Large intestine (tissue), 3 donors: ENCODE results near the gene NFASC. TPM values are rescaled to one million over a fixed set of nuclear protein-coding genes. Genes with fewer than 3 reads are reported as not detected.
A peak's percentile ranks its signal among the peaks of the same experiment; 100 is the strongest.

Experiments
- DNase-seq, 2 donors: peaks; one replicate each; pipeline versions ENCODE4 v3.0.0 to v3.0.0-alpha.2; 2013
- H3K27ac ChIP-seq: one replicate; pipeline ENCODE4 v1.5.1; 2013; ENCODE audit warnings: low read length
- H3K27me3 ChIP-seq: 2 replicates; pipeline ENCODE4 v1.6.1; 2013; ENCODE audit warnings: low read length; ENCODE audit not compliant: control insufficient read depth, insufficient read depth
- H3K36me3 ChIP-seq: 2 replicates; pipeline ENCODE4 v1.6.1; 2013; ENCODE audit warnings: low read length; ENCODE audit not compliant: control insufficient read depth, insufficient read depth
- H3K4me1 ChIP-seq: one replicate; pipeline ENCODE4 v1.6.1; 2013; ENCODE audit warnings: low read length; ENCODE audit not compliant: control insufficient read depth, insufficient read depth
- H3K4me3 ChIP-seq: one replicate; pipeline ENCODE4 v1.5.1; 2013; ENCODE audit warnings: low read length
- H3K9me3 ChIP-seq: one replicate; pipeline ENCODE4 v1.6.1; 2013; ENCODE audit warnings: mild to moderate bottlenecking, low read depth, low read length, moderate library complexity; ENCODE audit not compliant: control insufficient read depth
- WGBS: methylation state at CpG from one replicate; pipeline ENCODE4 v1.1.5; 2013; ENCODE audit warnings: low lambda C conversion rate; ENCODE audit not compliant: insufficient coverage; 5-methylcytosine and 5-hydroxymethylcytosine counted together
- polyA plus RNA-seq: library from polyadenylated mRNA; unstranded; fragments of 120-200 nt; gene quantifications from one replicate; pipeline ENCODE4 v1.2.1, GENCODE V29; 2013

Gene NFASC
- polyA plus RNA-seq, 1 donor = 10.1 TPM

DNA sequence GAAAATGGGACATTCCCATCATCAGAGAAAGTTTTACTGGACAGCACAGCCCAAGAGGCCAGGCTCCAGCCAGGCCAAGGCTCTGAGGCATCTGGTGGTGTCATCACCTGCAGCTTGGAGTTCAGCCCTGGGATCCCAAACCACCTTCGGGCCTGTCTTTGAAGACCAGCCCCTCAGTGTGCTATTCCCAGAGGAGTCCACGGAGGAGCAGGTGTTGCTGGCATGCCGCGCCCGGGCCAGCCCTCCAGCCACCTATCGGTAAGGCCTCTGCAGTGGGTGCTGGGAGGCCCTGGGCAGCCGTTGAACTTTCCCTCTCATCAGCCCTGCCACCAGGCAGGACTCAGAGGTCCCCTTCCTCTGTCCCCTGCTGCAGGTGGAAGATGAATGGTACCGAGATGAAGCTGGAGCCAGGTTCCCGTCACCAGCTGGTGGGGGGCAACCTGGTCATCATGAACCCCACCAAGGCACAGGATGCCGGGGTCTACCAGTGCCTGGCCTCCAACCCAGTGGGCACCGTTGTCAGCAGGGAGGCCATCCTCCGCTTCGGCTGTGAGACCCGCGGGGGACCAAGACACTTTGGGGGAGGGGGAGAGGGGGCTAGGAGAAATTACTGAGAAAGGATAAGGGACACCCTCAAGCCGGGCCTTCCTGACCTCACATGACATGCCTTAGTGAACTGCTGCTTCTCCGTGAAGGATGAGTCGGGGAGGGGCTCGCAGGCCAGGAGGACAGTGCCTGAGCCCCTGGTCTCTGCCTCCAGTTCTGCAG lies 187.3 kb downstream of the NFASC start:
- Histone ChIP-seq H3K4me1 (peaks cover 2% of the 10 kb centered on the region), H3K27ac (no peak overlapping the region), H3K9me3 (no peaks in the 10 kb centered on the region), H3K36me3 (no peaks in the 10 kb centered on the region), H3K4me3 (no peak overlapping the region), H3K27me3 (no peaks in the 10 kb centered on the region)
- no CpG with 5 or more reads among the region's 19 CpGs for WGBS
- no peak for DNase-seq

DNA sequence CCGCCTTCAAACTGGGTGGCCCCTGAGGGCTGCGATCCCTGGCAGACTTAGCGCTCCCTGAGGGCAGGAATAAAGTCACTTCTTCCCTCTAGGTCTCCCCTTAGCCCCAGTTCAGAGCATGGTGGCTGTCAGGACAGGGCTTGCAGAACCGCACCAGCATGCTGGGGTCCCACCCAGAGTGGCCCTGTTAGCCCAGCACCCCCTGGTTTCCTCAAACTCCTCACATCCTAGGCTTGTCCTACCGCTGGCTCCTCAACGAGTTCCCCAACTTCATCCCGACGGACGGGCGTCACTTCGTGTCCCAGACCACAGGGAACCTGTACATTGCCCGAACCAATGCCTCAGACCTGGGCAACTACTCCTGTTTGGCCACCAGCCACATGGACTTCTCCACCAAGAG lies 188.2 kb downstream of the NFASC start:
- H3K36me3 ChIP-seq = no peaks in the 10 kb centered on the region
- DNase-seq = no peak
- no peak overlapping the region for H3K27ac ChIP-seq
- H3K4me1 ChIP-seq = peaks cover 2% of the 10 kb centered on the region
- no peaks in the 10 kb centered on the region for H3K27me3 ChIP-seq
- no peaks in the 10 kb centered on the region for H3K9me3 ChIP-seq
- WGBS = no CpG with 5 or more reads among the region's 12 CpGs
- H3K4me3 ChIP-seq = no peak overlapping the region

DNA sequence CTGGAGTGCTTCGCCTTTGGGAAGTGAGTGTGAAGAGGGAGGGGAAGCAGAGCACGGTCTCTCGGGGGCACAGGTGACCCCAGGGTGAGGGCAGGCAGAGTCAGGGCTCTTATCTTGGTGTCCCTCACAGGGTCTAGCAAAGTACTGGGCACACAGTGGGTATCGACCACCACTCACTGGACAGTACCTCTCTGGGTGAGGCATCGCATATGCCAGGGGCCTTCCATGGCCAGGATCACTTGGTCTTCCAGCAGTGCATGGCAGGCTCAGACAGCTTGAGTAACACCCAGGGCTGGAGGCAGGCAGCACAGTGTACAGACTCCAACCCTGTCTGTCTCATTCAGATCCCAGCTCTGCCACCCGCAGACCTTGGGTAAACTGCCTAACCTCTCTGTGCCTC lies 189.0 kb downstream of the NFASC start:
- Histone ChIP-seq H3K4me1 (peaks cover 2% of the 10 kb centered on the region), H3K36me3 (no peaks in the 10 kb centered on the region), H3K9me3 (no peaks in the 10 kb centered on the region), H3K27me3 (no peaks in the 10 kb centered on the region), H3K4me3 (no peak overlapping the region), H3K27ac (no peak overlapping the region)
- WGBS = no CpG with 5 or more reads among the region's 6 CpGs
- no peak for DNase-seq

DNA sequence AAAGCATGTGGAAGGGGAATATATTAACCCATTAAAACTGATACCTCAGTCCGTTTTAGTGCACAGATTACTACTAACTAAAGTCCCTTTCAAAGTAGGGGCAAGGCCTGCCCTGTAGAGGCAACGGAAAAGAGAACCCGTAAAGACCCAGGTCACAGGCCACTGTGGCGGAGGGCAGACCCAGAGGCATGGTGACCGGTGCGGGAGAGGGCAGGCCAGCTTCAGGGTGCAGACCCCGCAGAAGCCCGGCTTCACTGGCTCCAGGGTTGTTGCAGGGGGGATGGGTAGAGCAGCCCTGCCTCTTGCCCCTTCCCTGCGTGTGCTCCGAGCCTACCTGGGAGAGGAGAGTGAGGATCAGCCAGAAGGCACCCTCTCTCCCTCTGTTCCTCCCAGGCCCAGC lies 190.1 kb downstream of the NFASC start:
- Histone ChIP-seq H3K4me1 (peaks cover 2% of the 10 kb centered on the region), H3K27ac (no peak overlapping the region), H3K36me3 (no peaks in the 10 kb centered on the region), H3K9me3 (no peaks in the 10 kb centered on the region), H3K27me3 (no peaks in the 10 kb centered on the region), H3K4me3 (no peak overlapping the region)
- DNase-seq = no peak
- WGBS = 100% methylated on average over 1 of the region's 10 CpGs

DNA sequence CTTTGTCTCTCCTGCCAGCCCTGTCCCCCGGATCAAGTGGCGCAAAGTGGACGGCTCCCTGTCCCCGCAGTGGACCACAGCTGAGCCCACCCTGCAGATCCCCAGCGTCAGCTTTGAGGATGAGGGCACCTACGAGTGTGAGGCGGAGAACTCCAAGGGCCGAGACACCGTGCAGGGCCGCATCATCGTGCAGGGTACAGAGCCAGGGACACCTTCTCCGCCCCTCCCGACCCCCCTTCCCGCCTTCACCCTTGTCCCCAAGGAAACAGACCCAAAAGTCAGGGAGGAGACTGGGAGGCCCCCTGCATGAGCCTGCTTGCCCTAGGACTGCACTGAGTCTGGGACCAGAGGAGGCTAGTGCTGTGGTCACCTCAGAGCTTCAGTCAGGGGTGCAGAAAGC lies 190.6 kb downstream of the NFASC start:
- Histone ChIP-seq H3K36me3 (no peaks in the 10 kb centered on the region), H3K9me3 (no peaks in the 10 kb centered on the region), H3K27ac (no peak overlapping the region), H3K4me1 (peaks cover 2% of the 10 kb centered on the region), H3K4me3 (no peak overlapping the region), H3K27me3 (no peaks in the 10 kb centered on the region)
- WGBS = no CpG with 5 or more reads among the region's 14 CpGs
- no peak for DNase-seq

DNA sequence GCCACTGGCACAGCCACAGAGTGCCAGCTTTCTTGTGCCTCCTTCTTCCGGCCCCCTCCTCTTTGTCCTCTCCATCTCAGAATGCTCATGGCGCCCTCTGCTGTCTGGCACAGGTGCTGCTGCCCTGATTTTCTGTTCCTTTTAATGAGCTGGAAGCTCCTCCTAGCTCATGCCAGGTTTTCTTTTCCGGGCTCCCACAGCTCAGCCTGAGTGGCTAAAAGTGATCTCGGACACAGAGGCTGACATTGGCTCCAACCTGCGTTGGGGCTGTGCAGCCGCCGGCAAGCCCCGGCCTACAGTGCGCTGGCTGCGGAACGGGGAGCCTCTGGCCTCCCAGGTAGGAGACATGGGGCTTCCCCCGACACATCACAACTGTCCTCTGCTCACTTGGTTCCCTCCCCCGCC lies 191.0 kb downstream of the NFASC start:
- DNase-seq = peak; percentile 51 to 65
- Histone ChIP-seq H3K4me1 (peaks cover 2% of the 10 kb centered on the region), H3K27ac (no peak overlapping the region), H3K27me3 (no peaks in the 10 kb centered on the region), H3K9me3 (no peaks in the 10 kb centered on the region), H3K4me3 (no peak overlapping the region), H3K36me3 (no peaks in the 10 kb centered on the region)
- WGBS = no CpG with 5 or more reads among the region's 13 CpGs

DNA sequence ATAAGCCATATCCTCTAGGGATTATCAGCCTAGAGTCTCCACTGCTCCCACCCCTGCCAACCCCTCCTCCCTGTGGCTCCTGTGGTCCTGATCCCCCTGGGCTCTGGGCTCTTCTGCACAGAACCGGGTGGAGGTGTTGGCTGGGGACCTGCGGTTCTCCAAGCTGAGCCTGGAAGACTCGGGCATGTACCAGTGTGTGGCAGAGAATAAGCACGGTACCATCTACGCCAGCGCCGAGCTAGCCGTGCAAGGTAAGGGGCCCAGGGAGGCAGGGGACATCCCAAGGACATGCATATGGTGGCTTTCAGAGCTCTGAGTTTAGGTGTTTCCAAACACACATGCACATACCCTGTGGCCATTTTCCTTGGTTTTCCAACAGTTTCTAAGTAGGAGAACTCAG lies 191.7 kb downstream of the NFASC start:
- no peaks in the 10 kb centered on the region for H3K36me3 ChIP-seq
- no peaks in the 10 kb centered on the region for H3K9me3 ChIP-seq
- no peak overlapping the region for H3K4me3 ChIP-seq
- H3K4me1 ChIP-seq = peaks cover 2% of the 10 kb centered on the region
- H3K27ac ChIP-seq = no peak overlapping the region
- DNase-seq = no peak
- no CpG with 5 or more reads among the region's 8 CpGs for WGBS
- no peaks in the 10 kb centered on the region for H3K27me3 ChIP-seq

DNA sequence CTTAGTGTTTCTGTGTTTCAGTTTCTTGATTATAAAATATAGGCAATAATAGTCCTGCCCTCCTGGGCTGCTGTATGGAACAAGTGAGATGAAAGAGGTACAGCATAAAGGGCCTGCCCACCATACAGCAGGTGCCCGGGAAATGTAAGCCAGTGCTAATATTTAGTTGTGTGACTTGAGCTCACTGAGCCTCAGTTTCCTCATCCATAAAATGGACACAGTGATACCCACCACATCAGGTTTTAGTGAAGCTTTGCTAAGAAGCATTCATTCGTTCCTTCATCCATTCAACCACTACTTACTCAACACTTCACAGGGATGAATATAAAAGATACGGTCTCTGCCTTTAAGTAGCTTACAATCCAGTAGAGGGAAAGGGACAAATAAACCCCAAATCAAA lies 192.2 kb downstream of the NFASC start:
- WGBS = no CpG with 5 or more reads among the region's 3 CpGs
- H3K9me3 ChIP-seq = no peaks in the 10 kb centered on the region

DNA sequence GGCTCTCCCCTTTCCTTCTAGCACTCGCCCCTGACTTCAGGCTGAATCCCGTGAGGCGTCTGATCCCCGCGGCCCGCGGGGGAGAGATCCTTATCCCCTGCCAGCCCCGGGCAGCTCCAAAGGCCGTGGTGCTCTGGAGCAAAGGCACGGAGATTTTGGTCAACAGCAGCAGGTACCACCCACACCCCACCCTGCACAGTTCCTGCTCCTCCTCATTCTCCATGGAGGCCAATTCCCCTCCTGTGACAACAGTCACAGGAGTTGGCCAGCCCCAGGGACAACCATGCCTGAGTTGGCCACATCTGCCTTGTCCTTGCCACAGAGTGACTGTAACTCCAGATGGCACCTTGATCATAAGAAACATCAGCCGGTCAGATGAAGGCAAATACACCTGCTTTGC lies 193.6 kb downstream of the NFASC start:
- no peak for DNase-seq

More for the DNA sequence above, 192.2 kb downstream of the NFASC start:
- no peaks in the 10 kb centered on the region for H3K27me3 ChIP-seq
- no peak overlapping the region for H3K27ac ChIP-seq
- H3K4me3 ChIP-seq = no peak overlapping the region
- peaks cover 2% of the 10 kb centered on the region for H3K4me1 ChIP-seq
- no peak for DNase-seq
- no peaks in the 10 kb centered on the region for H3K36me3 ChIP-seq

DNA sequence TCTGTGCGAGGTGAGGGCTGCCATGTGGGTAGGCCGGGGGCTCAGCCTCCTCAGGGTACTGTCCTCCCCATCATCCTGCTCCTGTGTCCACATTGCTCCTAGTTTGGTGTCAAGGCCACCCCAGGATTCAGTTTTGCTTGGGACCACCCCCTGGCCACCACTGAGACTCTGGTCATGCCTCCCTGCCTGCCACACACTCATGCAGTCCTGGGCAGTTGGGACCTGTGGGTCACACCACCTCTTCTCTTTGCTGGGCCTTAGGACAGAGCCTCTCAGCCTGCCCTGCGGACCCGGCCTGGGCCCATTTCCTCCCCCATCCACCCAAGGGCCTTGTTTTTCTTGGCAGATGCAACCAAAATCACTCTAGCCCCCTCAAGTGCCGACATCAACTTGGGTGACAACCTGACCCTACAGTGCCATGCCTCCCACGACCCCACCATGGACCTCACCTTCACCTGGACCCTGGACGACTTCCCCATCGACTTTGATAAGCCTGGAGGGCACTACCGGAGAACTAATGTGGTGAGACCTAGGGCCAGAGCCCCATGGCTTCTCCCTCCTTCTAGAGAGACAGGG lies 194.2 kb downstream of the NFASC start:
- Histone ChIP-seq H3K36me3 (no peaks in the 10 kb centered on the region), H3K4me3 (no peak overlapping the region), H3K27me3 (no peaks in the 10 kb centered on the region), H3K27ac (no peak overlapping the region), H3K4me1 (peaks cover 2% of the 10 kb centered on the region), H3K9me3 (no peaks in the 10 kb centered on the region)
- WGBS = no CpG with 5 or more reads among the region's 9 CpGs
- no peak for DNase-seq

More for the DNA sequence above, 193.6 kb downstream of the NFASC start:
- Histone ChIP-seq H3K36me3 (no peaks in the 10 kb centered on the region), H3K27ac (no peak overlapping the region), H3K4me3 (no peak overlapping the region), H3K4me1 (peaks cover 2% of the 10 kb centered on the region), H3K9me3 (no peaks in the 10 kb centered on the region), H3K27me3 (no peaks in the 10 kb centered on the region)
- no CpG with 5 or more reads among the region's 11 CpGs for WGBS

DNA sequence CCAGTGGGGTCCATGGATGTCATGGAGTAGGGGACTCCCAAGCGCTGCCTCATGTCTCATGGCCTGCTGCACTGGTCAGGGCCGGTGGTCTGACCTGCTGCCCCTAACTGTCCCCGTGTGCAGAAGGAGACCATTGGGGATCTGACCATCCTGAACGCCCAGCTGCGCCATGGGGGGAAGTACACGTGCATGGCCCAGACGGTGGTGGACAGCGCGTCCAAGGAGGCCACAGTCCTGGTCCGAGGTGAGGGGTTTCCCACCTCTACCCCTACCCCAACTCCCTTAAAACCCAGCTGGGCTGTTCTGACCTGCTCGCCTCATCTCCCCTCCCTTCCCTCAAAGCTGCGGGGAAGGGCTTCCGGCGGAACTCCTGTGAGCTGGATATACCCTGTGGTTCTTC lies 195.0 kb downstream of the NFASC start:
- DNase-seq = no peak
- H3K4me1 ChIP-seq = peaks cover 2% of the 10 kb centered on the region
- no peaks in the 10 kb centered on the region for H3K27me3 ChIP-seq
- H3K9me3 ChIP-seq = no peaks in the 10 kb centered on the region
- no peak overlapping the region for H3K4me3 ChIP-seq
- no peaks in the 10 kb centered on the region for H3K36me3 ChIP-seq
- H3K27ac ChIP-seq = no peak overlapping the region
- no CpG with 5 or more reads among the region's 14 CpGs for WGBS
